Measurements from ENCODE around the gene CUL4A. TPM values are rescaled to one million over a fixed set of nuclear protein-coding genes. Genes with fewer than 3 reads are reported as not detected.
"Not testable (repeated sequence)": the region's sequence is repeated elsewhere in the genome, so short reads cannot be mapped to it uniquely, and the experiment has no call there.

CUL4A gene
- total RNA-seq, 6 experiments from 2014 or later, result 29.2 to 75.8 (median 39.5) TPM

- Histone ChIP-seq H3K9me3 (no peaks in the 10 kb centered on the region), H3K4me3 (no peak overlapping the region), H3K27me3 (no peaks in the 10 kb centered on the region), H3K36me3 (peaks cover 0 to 87% (median 39%) of the 10 kb centered on the region in 4 donors), H3K4me1 (no peaks in the 10 kb centered on the region), H3K27ac (no peak overlapping the region)
- WGBS (ENCODE audit: insufficient coverage, low coverage, low lambda C conversion rate, missing lambda C conversion rate), result 89% methylated on average over 7 of the region's 10 CpGs
- TF ChIP-seq CTCF (IDR thresholded peaks at IDR 0.05), result peak; percentile 13 to 36 (median 28)
- no peak for TF ChIP-seq POLR2A (IDR thresholded peaks at IDR 0.05)
- intact Hi-C loops (cut with DNase I), result no loop called here
- no peak for DNase-seq
- peak; percentile 30 to 48 (median 40) for ATAC-seq
These were observed 36.7 kb downstream of the CUL4A start for GRCh38 chr13:113245849-113246796.

GRCh38 chr13:113252516-113253095 is 43.2 kb downstream of the CUL4A start:
- no peak for DNase-seq
- ATAC-seq, result peak in 1 of 4 donors; percentile 24
- TF ChIP-seq CTCF (IDR thresholded peaks at IDR 0.05) (no peak), POLR2A (IDR thresholded peaks at IDR 0.05) (no peak)
- Histone ChIP-seq H3K9me3 (no peaks in the 10 kb centered on the region), H3K27ac (no peak overlapping the region), H3K27me3 (no peaks in the 10 kb centered on the region), H3K4me3 (no peak overlapping the region), H3K4me1 (no peaks in the 10 kb centered on the region), H3K36me3 (peaks cover 0 to 91% (median 27%) of the 10 kb centered on the region in 4 donors)
- WGBS (ENCODE audit: insufficient coverage, low coverage, low lambda C conversion rate, missing lambda C conversion rate), result 73% methylated on average over 4 of the region's 11 CpGs
- intact Hi-C loops (cut with DNase I), result no loop called here

- intact Hi-C loops (cut with DNase I); H3K27me3 ChIP-seq; ATAC-seq; H3K27ac ChIP-seq; H3K4me3 ChIP-seq; H3K4me1 ChIP-seq; H3K9me3 ChIP-seq; DNase-seq: not testable (repeated sequence)
- 98% methylated on average over 6 of the region's 6 CpGs for WGBS (ENCODE audit: insufficient coverage, low coverage, low lambda C conversion rate, missing lambda C conversion rate)
- H3K36me3 ChIP-seq, result peaks cover 0 to 75% (median 28%) of the 10 kb centered on the region in 4 donors
These were observed 48.5 kb downstream of the CUL4A start for GRCh38 chr13:113257908-113258307.

GRCh38 chr13:113258321-113259054 is 49.1 kb downstream of the CUL4A start:
- Histone ChIP-seq H3K27ac (no peak overlapping the region), H3K9me3 (no peaks in the 10 kb centered on the region), H3K27me3 (no peaks in the 10 kb centered on the region), H3K4me1 (no peaks in the 10 kb centered on the region), H3K4me3 (no peak overlapping the region), H3K36me3 (peaks cover 0 to 73% (median 27%) of the 10 kb centered on the region in 4 donors)
- ATAC-seq (peak in 2 of 4 donors; percentile 18 to 44), DNase-seq (peak in 1 of 3 donors; percentile 12)
- TF ChIP-seq POLR2A (IDR thresholded peaks at IDR 0.05), result no peak
- no peak for TF ChIP-seq CTCF (IDR thresholded peaks at IDR 0.05)
- intact Hi-C loops (cut with DNase I), result no loop called here
- 93% methylated on average over 5 of the region's 5 CpGs for WGBS (ENCODE audit: insufficient coverage, low coverage, low lambda C conversion rate, missing lambda C conversion rate)
